ENCODE data around the gene LYZ. TPM values are rescaled to one million over a fixed set of nuclear protein-coding genes. Genes with fewer than 3 reads are reported as not detected.
"Not testable (repeated sequence)": the region's sequence is repeated elsewhere in the genome, so short reads cannot be mapped to it uniquely, and the experiment has no call there.

The LYZ gene
- total RNA-seq, 1 experiment from 2014 or later, result 353 TPM

GRCh38 chr12:69313209-69313608, 35.0 kb upstream of the LYZ start:
- intact Hi-C loops (cut with micrococcal nuclease; ENCODE audit: unreplicated experiment), result no loop called here
- Mint-ChIP-seq H3K4me1 (ENCODE audit: low read depth, unreplicated experiment) (no peaks in the 10 kb centered on the region), H3K4me3 (ENCODE audit: low read depth, unreplicated experiment) (no peak overlapping the region), H3K27ac (ENCODE audit: unreplicated experiment) (no peak overlapping the region), H3K27me3 (ENCODE audit: unreplicated experiment) (no peaks in the 10 kb centered on the region), H3K36me3 (ENCODE audit: insufficient read depth, unreplicated experiment) (no peaks in the 10 kb centered on the region), H3K9me3 (ENCODE audit: low read depth, unreplicated experiment) (peaks cover 7% of the 10 kb centered on the region)
- TF ChIP-seq, protein P1, sequence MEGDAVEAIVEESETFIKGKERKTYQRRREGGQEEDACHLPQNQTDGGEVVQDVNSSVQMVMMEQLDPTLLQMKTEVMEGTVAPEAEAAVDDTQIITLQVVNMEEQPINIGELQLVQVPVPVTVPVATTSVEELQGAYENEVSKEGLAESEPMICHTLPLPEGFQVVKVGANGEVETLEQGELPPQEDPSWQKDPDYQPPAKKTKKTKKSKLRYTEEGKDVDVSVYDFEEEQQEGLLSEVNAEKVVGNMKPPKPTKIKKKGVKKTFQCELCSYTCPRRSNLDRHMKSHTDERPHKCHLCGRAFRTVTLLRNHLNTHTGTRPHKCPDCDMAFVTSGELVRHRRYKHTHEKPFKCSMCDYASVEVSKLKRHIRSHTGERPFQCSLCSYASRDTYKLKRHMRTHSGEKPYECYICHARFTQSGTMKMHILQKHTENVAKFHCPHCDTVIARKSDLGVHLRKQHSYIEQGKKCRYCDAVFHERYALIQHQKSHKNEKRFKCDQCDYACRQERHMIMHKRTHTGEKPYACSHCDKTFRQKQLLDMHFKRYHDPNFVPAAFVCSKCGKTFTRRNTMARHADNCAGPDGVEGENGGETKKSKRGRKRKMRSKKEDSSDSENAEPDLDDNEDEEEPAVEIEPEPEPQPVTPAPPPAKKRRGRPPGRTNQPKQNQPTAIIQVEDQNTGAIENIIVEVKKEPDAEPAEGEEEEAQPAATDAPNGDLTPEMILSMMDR (IDR thresholded peaks at IDR 0.05; ENCODE audit: unreplicated experiment), result no peak
- BruUV-seq (replicated peaks), result no TSS peak
- no peak for DNase-seq
- CTCF ChIA-PET, result no interaction called here

DNA sequence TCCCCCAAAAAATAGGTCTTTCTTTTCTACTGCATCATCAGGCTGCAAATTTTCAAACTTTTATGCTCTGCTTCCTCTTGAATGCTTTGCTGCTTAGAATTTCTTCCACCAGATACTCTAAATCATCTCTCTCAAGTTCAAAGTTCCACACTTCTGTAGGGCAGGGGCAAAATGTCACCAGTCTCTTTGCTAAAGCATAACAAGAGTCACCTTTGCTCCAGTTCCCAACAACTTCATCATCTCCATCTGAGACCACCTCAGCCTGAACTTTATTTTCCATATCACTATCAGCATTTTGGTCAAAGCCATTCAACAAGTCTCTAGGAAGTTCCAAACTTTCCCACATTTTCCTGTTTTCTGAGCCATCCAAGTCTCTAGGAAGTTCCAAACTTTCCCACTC, 31.4 kb upstream of the LYZ start:
- H3K4me3 Mint-ChIP-seq (ENCODE audit: low read depth, unreplicated experiment); H3K27ac Mint-ChIP-seq (ENCODE audit: unreplicated experiment); DNase-seq; H3K27me3 Mint-ChIP-seq (ENCODE audit: unreplicated experiment); CTCF ChIA-PET; BruUV-seq (replicated peaks); H3K36me3 Mint-ChIP-seq (ENCODE audit: insufficient read depth, unreplicated experiment); H3K9me3 Mint-ChIP-seq (ENCODE audit: low read depth, unreplicated experiment); intact Hi-C loops (cut with micrococcal nuclease; ENCODE audit: unreplicated experiment): not testable (repeated sequence)
- peaks cover 12% of the 10 kb centered on the region for H3K4me1 Mint-ChIP-seq (ENCODE audit: low read depth, unreplicated experiment)

GRCh38 chr12:69317233-69317632, 30.9 kb upstream of the LYZ start:
- H3K4me3 Mint-ChIP-seq (ENCODE audit: low read depth, unreplicated experiment); intact Hi-C loops (cut with micrococcal nuclease; ENCODE audit: unreplicated experiment); BruUV-seq (replicated peaks); H3K36me3 Mint-ChIP-seq (ENCODE audit: insufficient read depth, unreplicated experiment); CTCF ChIA-PET; H3K9me3 Mint-ChIP-seq (ENCODE audit: low read depth, unreplicated experiment); DNase-seq; H3K27ac Mint-ChIP-seq (ENCODE audit: unreplicated experiment); H3K27me3 Mint-ChIP-seq (ENCODE audit: unreplicated experiment): not testable (repeated sequence)
- peaks cover 12% of the 10 kb centered on the region for H3K4me1 Mint-ChIP-seq (ENCODE audit: low read depth, unreplicated experiment)

DNA sequence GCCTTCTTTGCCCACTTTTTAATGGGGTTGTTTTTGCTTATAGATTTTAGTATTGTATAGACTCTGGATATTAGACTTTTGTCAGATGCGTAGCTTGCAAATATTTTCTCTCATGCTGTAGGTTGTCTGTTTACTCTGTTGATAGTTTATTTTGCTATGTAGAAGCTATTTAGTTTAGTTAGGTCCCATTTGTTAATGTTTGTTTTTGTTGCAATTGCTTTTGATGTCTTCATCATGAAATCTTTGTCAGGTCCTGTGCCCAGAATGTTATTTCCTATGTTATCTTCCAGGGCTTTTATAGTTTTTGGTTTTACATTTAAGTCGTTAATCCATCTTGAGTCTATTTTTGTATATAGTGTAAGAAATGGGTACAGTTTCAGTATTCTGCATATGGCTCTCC, 30.0 kb upstream of the LYZ start:
- Mint-ChIP-seq H3K27me3 (ENCODE audit: unreplicated experiment) (no peaks in the 10 kb centered on the region), H3K9me3 (ENCODE audit: low read depth, unreplicated experiment) (peaks cover 10% of the 10 kb centered on the region)
- no TSS peak for BruUV-seq (replicated peaks)

GRCh38 chr12:69321351-69321750, 26.8 kb upstream of the LYZ start:
- CTCF ChIA-PET, result interaction anchor here (1.1 to 1.4 kb wide), 2 partner anchors 9 to 30 kb away, joined by 4 to 6 read pairs; no protein-coding TSS in a partner anchor
- intact Hi-C loops (cut with micrococcal nuclease; ENCODE audit: unreplicated experiment), result no loop called here
- no TSS peak for BruUV-seq (replicated peaks)
- H3K27me3 Mint-ChIP-seq (ENCODE audit: unreplicated experiment), result no peaks in the 10 kb centered on the region
- peaks cover 12% of the 10 kb centered on the region for H3K4me1 Mint-ChIP-seq (ENCODE audit: low read depth, unreplicated experiment)
- no peak overlapping the region for H3K27ac Mint-ChIP-seq (ENCODE audit: unreplicated experiment)
- TF ChIP-seq, protein P1 (IDR thresholded peaks at IDR 0.05; ENCODE audit: unreplicated experiment), result no peak
- H3K36me3 Mint-ChIP-seq (ENCODE audit: insufficient read depth, unreplicated experiment), result no peaks in the 10 kb centered on the region
- no peak overlapping the region for H3K4me3 Mint-ChIP-seq (ENCODE audit: low read depth, unreplicated experiment)
- DNase-seq, result no peak
- H3K9me3 Mint-ChIP-seq (ENCODE audit: low read depth, unreplicated experiment), result peaks cover 12% of the 10 kb centered on the region

More for the DNA sequence above, 30.0 kb upstream of the LYZ start:
- intact Hi-C loops (cut with micrococcal nuclease; ENCODE audit: unreplicated experiment), result no loop called here
- no peak for DNase-seq
- TF ChIP-seq, protein P1 (IDR thresholded peaks at IDR 0.05; ENCODE audit: unreplicated experiment), result no peak
- CTCF ChIA-PET, result no interaction called here
- no peak overlapping the region for H3K27ac Mint-ChIP-seq (ENCODE audit: unreplicated experiment)
- no peak overlapping the region for H3K4me3 Mint-ChIP-seq (ENCODE audit: low read depth, unreplicated experiment)
- H3K4me1 Mint-ChIP-seq (ENCODE audit: low read depth, unreplicated experiment), result peaks cover 12% of the 10 kb centered on the region
- H3K36me3 Mint-ChIP-seq (ENCODE audit: insufficient read depth, unreplicated experiment), result no peaks in the 10 kb centered on the region
